Activated gamma-delta T cell treated with anti-CD3 and anti-CD28 coated beads, Interleukin-2, amount 50 U/mL, for 16 hours (primary cell): ENCODE results near the gene ZNF385B.

Experiments used
- DNase-seq: peaks from one replicate; pipeline ENCODE4 v3.0.0-alpha.2; 2020; ENCODE audit warnings: low read depth

The ZNF385B gene

GRCh38 chr2:179581605-179582004 lies 279.8 kb downstream of the ZNF385B start:
- no peak for DNase-seq

- no peak for DNase-seq
Measured at GRCh38 chr2:179580378-179581146, 280.9 kb downstream of the ZNF385B start.

- no peak for DNase-seq
Measured at GRCh38 chr2:179579800-179580199, 281.6 kb downstream of the ZNF385B start.

DNA sequence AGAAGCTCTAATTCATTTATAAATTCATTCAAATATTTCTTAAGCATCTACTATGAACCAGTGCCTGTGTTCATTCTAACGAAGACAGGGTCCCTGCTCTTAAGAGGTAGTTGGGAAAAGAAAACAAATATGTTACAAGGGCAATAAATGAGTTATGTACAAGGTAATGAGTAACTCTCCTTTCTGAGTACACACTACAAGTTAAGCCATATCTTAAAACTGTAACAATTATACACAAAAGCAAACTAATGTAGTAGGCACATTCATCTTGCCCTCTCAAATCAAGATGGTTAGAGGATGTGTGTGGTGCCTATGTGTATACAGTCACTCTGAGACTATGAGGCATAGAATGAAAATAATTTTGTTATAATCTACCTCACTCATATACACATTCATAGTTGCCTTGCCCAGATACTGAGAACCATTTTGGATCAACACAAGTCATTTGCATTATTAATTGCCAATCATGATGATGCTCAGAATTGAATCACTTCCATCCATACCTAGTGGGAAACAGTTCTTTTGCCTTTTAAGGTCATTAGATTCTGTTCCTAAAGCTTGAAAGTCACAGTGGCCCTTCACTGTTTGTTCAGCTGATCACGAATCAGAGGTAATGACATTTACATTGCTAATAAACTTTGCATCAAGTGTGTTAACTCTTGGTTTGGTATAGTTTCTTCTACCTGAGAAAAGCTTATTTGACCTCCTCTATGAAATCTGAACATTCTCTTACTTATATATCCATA lies 283.1 kb downstream of the ZNF385B start:
- no peak for DNase-seq

GRCh38 chr2:179574061-179574519 lies 287.3 kb downstream of the ZNF385B start:
- DNase-seq, result no peak

- DNase-seq, result no peak
Measured at GRCh38 chr2:179572544-179572943, 288.9 kb downstream of the ZNF385B start.

- no peak for DNase-seq
Measured at GRCh38 chr2:179571721-179572120, 289.7 kb downstream of the ZNF385B start.

GRCh38 chr2:179571252-179571651 lies 290.2 kb downstream of the ZNF385B start:
- no peak for DNase-seq

DNA sequence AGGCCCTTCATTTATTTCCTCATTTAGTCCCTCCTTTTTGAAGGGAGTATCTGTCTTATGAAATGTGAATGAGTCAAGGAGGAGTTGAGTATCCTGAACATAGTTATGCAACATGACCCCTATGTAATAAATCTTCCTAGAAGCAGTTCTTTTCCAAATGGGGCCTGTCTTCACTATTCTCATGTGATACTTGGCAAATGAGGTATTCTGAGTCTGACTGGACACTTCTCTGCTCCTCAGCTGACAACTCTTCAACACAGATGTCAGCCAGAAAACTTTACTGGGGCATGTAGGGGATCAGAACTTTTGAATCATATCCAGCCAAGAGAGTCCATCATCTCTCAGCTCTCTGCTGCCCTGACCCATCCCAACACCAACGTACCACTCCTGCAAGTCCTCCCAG lies 291.6 kb downstream of the ZNF385B start:
- DNase-seq, result no peak

- DNase-seq, result no peak
Measured at GRCh38 chr2:179565807-179566206, 295.6 kb downstream of the ZNF385B start.

DNA sequence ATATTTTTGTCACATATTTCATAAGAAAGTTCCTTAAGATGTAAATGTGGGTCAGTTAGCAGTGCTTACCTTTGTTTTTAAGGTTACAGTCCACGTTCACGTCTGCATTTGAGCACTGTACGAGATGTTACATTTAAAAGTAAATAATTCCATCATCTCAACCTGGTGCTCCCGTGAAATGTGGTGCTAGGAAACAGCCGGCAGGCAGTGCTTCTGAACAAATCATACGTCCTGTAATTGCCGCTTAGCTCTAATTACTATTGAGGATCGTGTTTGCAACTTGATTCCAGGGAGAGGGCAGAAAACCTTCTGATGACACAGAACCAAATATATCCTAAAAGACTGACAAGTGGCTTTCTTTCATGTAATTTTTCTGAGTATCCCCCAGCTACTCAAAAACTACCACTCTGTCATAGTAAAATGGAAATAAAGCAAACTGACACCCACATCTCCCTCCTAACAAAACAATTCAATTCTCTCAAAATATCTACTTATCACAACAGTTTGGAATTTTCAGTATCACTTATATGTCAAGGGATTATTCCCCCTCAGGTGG lies 299.0 kb downstream of the ZNF385B start:
- no peak for DNase-seq

- DNase-seq, result no peak
Measured at GRCh38 chr2:179561702-179562101, 299.7 kb downstream of the ZNF385B start.

GRCh38 chr2:179560257-179560735 lies 301.1 kb downstream of the ZNF385B start:
- DNase-seq, result no peak

DNA sequence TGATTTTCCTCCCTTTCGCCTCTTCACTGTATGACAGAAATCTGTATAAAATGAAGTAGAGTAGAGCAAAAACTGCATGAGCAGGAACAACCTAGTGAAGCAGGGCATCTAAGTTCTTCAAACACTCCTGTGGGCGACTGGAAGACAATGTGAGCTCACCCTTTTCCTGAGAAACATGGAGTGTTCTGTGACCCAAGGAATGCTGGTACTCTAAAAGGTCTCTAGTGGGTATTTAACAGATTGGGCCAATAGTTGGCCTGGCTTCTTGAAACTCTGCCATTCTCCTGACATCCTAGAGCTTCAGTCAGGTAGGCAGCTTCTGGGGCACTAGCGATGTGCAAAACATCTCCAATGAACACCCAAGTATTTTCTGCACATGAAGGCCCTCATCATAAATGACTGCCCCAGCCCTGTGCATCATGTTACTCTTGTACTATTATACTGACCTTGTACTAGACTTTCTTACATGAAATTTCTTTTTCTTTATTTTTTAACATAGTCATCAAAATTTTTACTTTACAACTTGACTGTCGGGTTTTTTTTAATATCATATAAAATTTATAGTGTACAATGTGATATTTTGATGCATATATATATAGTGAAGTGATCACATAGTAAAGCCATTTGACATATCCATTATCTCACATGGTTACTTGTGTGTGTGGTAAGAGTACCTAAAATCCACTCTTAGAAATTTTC lies 302.2 kb downstream of the ZNF385B start:
- no peak for DNase-seq

DNA sequence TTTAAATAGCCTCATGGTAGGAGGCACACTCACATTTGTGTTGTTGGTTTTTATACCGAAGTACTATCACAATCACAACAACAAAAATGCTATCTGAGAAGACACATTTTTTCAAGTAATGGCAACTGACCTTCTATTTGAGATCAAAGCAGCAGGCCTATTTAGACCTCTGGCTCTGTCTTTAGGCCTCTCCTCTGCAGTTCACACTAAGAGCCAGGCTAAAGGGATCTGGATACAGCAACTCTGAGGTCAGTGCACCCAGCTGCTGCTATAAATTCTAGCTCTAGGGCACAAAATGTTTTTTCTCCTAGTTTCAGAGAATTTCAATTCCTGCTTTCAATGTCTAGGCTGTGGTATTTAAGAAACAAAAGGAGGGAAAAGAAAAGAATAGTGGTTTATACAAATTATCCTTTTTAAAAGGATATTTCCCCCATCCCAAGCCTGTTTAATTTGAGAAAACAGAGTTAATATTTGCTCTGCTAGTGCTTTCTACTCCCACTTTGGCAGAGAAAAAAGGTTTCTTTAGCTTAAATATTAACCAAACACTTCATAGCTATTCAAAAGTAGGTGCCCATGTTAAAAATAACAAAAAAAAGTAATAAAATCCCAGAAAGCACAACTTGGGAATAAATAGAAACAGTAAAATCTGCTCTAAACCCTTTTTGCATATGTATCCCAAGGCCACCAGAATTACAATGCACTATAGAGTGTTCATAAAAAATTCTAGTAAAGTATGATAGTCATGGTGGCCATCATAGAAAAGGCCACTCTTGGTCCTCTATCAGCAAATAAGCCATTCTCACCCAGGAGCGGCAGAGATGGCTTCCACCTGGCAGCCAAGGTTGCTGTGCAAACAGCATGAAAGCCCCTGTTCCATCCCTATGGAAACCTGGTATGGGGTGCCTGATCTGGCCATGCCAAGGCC lies 303.1 kb downstream of the ZNF385B start:
- no peak for DNase-seq

DNA sequence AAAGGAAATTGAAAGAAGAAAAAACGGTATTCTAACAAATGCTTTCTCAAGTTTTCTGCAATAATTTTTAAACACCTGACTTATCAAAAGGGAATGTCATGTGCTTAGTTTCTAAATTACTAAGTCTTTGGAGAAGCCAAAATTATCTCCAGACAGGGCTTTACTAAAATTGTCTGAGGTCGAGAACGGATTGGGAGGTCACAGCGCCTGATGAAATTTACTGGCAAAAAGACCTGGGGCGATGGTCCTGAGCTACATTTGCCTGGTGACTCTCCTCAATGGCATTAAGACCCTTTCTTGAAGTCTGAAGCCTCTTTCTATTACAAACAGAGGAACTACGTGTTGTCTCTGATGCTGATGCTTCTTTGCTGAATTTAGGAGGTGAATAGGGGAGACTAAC lies 305.0 kb downstream of the ZNF385B start:
- no peak for DNase-seq

GRCh38 chr2:179555691-179556283 lies 305.6 kb downstream of the ZNF385B start:
- no peak for DNase-seq

- DNase-seq, result no peak
Measured at GRCh38 chr2:179554639-179555386, 306.6 kb downstream of the ZNF385B start.

- DNase-seq, result no peak
Measured at GRCh38 chr2:179553382-179553781, 308.0 kb downstream of the ZNF385B start.

DNA sequence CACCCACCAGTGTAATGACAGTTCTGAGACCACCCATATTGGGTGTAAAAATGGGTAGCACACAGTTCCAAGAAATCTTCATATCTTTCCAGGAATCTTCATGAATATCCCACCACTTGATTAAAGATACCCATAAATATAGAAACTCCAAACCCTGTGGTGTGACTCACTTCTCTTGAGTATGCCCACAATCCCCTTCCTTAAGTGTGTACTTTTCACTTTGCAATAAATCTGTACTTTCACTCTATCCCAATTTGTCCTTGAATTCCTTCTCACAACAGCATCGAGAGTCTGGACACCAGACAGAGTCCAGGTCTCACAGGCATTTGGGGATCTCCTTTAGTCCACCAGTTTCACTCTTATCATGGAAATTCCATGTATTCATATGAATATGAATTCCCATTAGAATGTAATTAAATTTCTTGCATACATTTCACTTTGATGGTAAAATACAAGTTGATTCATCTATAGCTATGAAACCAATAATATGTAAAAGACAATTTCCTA lies 309.8 kb downstream of the ZNF385B start:
- no peak for DNase-seq
